ENCODE results near the gene NDRG2. TPM values are rescaled to one million over a fixed set of nuclear protein-coding genes. Genes with fewer than 3 reads are reported as not detected.

The NDRG2 gene
- total RNA-seq, 2 donors from 2014 or later: 133 to 178 TPM

GRCh38 chr14:21060614-21061346 is 35.9 kb upstream of the NDRG2 start:
- intact Hi-C loops (cut with DNase I): no loop called here
- Histone ChIP-seq H3K4me3 (no peak overlapping the region), H3K9me3 (no peaks in the 10 kb centered on the region), H3K4me1 (peaks cover 36% of the 10 kb centered on the region), H3K36me3 (replicated peaks in 1 of 2; ENCODE audit: insufficient read depth in 1 of 2, low read depth in 2 of 2) (no peaks in the 10 kb centered on the region), H3K27ac (peak overlapping the region in 3 of 4 donors; percentile 0 to 39 (median 14)), H3K27me3 (no peaks in the 10 kb centered on the region)
- peak; percentile 29 for ATAC-seq
- WGBS, 2 donors: 31 to 32% methylated on average over 13 of the region's 13 CpGs
- DNase-seq: no peak
- TF ChIP-seq CTCF (IDR thresholded peaks at IDR 0.05): no peak
- no peak for TF ChIP-seq POLR2A (IDR thresholded peaks at IDR 0.05)

GRCh38 chr14:21059842-21060613 is 35.2 kb upstream of the NDRG2 start:
- ATAC-seq (no peak), DNase-seq (no peak)
- H3K36me3 ChIP-seq (replicated peaks in 1 of 2; ENCODE audit: insufficient read depth in 1 of 2, low read depth in 2 of 2): no peaks in the 10 kb centered on the region
- 80 to 83% methylated on average over 8 of the region's 8 CpGs for WGBS, 2 donors
- no peaks in the 10 kb centered on the region for H3K9me3 ChIP-seq
- peaks cover 43% of the 10 kb centered on the region for H3K4me1 ChIP-seq
- intact Hi-C loops (cut with DNase I): no loop called here
- no peaks in the 10 kb centered on the region for H3K27me3 ChIP-seq
- no peak for TF ChIP-seq POLR2A (IDR thresholded peaks at IDR 0.05)
- no peak for TF ChIP-seq CTCF (IDR thresholded peaks at IDR 0.05)
- no peak overlapping the region for H3K4me3 ChIP-seq
- no peak overlapping the region for H3K27ac ChIP-seq

DNA sequence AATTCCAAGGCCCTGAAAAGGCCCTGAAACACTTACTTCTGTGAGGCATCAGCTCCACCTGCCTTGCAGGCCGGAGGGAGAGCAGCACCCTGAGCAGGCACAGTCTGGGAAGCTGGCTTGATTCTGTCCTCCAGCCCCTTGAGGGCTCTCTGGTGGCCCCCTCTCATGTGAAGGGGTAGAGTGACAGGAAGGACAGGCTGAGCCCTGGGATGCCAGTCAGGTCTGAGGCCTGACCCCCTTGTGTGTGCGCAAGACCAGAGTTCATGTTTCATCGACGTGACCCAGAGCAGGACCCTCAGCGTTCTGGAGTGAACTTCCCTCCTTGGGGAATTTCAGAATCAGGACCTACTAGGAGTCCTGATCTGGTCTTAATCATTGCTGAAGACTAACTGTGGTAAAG is 34.0 kb upstream of the NDRG2 start:
- Histone ChIP-seq H3K27ac (no peak overlapping the region), H3K36me3 (replicated peaks in 1 of 2; ENCODE audit: insufficient read depth in 1 of 2, low read depth in 2 of 2) (no peaks in the 10 kb centered on the region), H3K4me3 (no peak overlapping the region), H3K9me3 (no peaks in the 10 kb centered on the region), H3K27me3 (no peaks in the 10 kb centered on the region), H3K4me1 (peaks cover 53% of the 10 kb centered on the region)
- 91 to 92% methylated on average over 5 of the region's 5 CpGs for WGBS, 2 donors
- intact Hi-C loops (cut with DNase I): no loop called here
- no peak for ATAC-seq
- TF ChIP-seq POLR2A (IDR thresholded peaks at IDR 0.05): no peak
- TF ChIP-seq CTCF (IDR thresholded peaks at IDR 0.05): no peak
- DNase-seq: no peak

GRCh38 chr14:21057803-21058675 is 33.2 kb upstream of the NDRG2 start, which contains the start of gene RNASE8:
Gene RNASE8 (plus strand): TSS chr14:21057822. CDS start chr14:21057893, 71 bp downstream.
- Histone ChIP-seq H3K27ac (peak within 1 kb of the TSS in 2 of 4 donors; percentile 47 to 76), H3K9me3 (no peaks in the 10 kb centered on the region), H3K27me3 (no peaks in the 10 kb centered on the region), H3K4me1 (peaks cover 54% of the 10 kb centered on the region), H3K4me3 (no peak within 1 kb of the TSS), H3K36me3 (replicated peaks in 1 of 2; ENCODE audit: insufficient read depth in 1 of 2, low read depth in 2 of 2) (no peaks in the 10 kb centered on the region)
- ATAC-seq: no peak
- TF ChIP-seq POLR2A (IDR thresholded peaks at IDR 0.05): no peak
- TF ChIP-seq CTCF (IDR thresholded peaks at IDR 0.05): no peak
- 70 to 75% methylated on average over 6 to 8 of the region's 8 CpGs for WGBS, 2 donors
- no peak for DNase-seq
- intact Hi-C loops (cut with DNase I): no loop called here

Data from body of pancreas (tissue), 4 donors.